Measurements from ENCODE around the gene CDC42BPB.

The CDC42BPB gene

DNA sequence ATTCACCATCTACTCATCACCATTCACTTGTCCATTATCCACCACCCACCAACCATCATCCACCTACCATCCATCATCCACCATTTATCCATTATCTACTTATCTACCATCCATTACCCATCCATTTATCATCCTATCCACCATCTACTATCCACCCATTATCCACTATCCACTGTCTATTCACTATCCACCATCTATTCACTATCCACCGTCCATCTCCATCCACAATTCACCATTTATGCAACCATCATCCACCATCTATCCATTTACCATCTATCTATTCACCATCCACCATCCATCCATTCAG, 136.4 kb downstream of the CDC42BPB start:
- TF ChIP-seq CTCF (conservative IDR thresholded peaks at IDR 0.05) = no peak
- no peak overlapping the region for H3K27ac ChIP-seq

DNA sequence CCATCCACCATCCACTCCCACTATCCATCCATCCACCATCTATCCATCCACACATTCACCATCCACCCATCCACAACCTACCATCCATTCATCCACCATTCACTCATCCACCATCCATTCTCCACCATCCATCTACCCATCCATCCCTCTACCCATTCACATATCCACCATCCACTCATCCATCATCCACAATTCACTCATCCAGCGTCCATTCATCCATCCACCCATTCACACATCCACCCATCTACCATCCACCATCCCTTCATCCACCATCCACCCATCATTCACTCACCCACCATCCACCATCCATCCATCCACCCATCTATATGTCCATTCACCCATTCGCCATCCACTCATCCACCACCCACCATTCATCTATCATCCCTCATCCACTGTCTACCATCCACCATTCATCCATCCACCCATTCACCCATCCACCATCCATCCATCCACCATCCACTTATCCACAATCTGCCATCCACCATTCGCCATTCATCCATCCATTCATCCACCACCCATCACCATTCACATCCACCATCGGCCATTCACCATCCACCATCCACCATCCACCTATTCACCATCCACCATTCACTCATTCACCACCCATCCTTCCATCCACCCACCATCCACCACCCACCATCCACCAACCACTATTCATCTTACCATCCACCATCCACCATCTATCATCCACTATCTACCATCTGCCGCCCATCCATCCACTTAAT, 136.9 kb downstream of the CDC42BPB start:
- no peak for TF ChIP-seq CTCF (conservative IDR thresholded peaks at IDR 0.05)

DNA sequence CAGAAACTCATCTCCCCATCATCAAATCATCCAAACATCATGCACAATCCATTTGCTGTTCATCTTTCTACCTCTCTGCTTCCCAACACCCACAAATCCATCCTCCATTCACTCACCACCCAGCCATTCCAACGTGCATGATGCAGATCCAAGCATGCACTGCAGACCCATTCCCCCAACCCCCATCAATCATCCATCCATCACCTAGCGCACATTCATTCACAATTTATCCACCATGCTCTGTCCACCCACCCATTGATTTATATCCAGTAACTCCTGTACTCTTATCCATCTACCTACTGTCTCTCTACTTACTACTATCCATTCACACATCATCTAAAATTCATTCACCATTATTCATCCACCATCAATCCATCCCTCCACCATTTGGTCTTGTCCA, 138.9 kb downstream of the CDC42BPB start:
- no peak overlapping the region for H3K27ac ChIP-seq
- TF ChIP-seq CTCF (conservative IDR thresholded peaks at IDR 0.05) = no peak

More for the DNA sequence above, 136.9 kb downstream of the CDC42BPB start:
- H3K27ac ChIP-seq = no peak overlapping the region

DNA sequence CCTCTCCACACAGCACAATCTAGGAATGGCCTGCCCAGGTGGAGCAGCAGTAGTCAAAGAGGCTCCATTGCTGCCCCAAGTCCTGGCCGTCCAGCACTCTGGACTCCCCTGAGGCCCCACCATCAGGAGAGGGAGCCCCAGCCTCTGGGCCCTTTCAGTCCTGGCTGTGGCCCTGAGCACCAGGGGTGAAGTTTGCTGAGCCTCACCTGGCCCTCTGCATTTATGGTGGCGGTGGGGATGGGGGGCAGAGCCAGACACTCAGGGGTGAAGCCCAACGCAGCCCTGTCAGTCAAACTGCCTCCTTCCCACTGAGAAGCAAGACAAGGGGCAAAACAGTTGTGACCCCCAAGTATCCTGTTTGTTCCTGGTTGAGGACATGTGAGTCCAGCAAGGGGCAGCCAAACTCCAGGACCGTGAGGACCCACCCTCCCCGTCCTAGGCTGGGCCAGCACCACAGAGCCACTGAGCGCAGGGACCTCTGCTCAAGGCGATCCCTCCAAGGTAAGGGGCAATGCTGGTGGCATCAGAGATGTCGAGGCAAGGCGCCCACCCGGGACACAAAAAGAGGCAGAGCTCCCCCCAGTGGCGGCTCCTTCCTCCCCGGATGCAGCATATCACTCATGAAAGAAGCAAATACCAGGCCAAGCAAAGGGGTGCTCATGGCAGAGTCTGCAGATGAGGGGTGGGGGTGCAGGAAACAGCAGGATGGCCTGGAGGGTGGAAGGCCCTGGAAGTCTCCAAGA, 139.7 kb downstream of the CDC42BPB start:
- no peak overlapping the region for H3K27ac ChIP-seq
- TF ChIP-seq CTCF (conservative IDR thresholded peaks at IDR 0.05) = peak; percentile 59

DNA sequence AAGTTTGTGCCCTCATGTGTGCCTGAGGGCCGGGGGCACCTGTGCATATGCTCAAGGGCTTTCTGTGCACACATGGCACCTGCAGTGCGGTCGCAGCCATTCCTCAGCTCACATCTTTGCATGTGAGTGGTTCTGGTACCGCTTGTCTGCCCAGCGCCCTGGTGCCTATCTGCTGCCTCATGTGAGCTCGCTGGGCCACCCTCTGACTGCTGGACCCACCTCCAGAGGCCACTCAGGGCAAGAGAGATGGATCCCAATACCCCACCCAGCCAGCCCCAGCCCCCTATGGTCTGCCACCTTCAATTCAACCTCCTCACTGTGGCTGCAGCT, 140.3 kb downstream of the CDC42BPB start:
- TF ChIP-seq CTCF (conservative IDR thresholded peaks at IDR 0.05) = no peak
- no peak overlapping the region for H3K27ac ChIP-seq

- H3K27ac ChIP-seq = no peak overlapping the region
- TF ChIP-seq CTCF (conservative IDR thresholded peaks at IDR 0.05) = no peak
Observed at GRCh38 chr14:102916347-102917055, 140.8 kb downstream of the CDC42BPB start.

DNA sequence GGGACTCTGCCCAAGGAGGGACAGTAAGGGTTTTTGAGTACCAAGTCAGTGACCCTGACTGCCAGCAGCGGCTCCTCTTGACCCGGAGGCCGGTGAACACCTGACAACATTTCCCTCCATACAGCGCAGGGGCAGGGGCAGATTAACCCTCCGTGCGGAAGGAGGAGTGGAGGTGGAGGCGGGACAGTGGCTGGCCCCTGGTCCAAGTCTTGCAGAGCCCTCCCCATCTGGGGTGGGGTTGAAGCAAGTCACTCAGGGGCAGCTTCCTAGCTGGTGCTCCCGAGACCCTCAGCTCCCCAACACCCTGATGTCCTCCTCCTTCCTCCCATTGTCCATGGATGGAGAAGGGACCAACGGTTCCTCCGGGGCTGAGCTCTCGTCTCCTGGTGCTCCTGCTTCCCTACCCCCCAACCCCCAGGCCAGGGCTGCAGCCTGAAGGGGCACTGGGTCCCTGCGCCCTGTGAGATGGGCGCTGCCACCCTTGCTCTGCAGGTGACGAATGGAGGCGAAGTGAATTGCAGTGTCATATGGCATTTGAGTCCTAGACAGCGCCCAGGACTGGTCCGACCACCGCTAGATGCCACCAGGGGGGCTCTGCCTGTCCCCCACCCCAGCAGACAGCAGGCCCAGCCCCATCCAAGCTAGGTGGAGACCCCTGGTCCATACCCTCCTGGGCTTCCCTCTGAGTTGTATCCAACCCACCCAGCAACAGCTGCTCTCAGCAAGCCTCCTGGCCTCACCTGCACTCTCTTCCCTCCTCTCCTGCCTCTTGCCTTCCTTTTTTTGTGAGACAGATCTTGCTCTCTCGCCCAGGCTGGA, 141.8 kb downstream of the CDC42BPB start:
- TF ChIP-seq CTCF (conservative IDR thresholded peaks at IDR 0.05) = no peak
- H3K27ac ChIP-seq = no peak overlapping the region
